Measurements from ENCODE around the gene TLK1. TPM values are rescaled to one million over a fixed set of nuclear protein-coding genes. Genes with fewer than 3 reads are reported as not detected.

TLK1 gene
- total and polyA plus RNA-seq, 2 donors (not counting 1 experiment from before 2014, with no cell fraction given), result 23.5 to 29.9 TPM

DNA sequence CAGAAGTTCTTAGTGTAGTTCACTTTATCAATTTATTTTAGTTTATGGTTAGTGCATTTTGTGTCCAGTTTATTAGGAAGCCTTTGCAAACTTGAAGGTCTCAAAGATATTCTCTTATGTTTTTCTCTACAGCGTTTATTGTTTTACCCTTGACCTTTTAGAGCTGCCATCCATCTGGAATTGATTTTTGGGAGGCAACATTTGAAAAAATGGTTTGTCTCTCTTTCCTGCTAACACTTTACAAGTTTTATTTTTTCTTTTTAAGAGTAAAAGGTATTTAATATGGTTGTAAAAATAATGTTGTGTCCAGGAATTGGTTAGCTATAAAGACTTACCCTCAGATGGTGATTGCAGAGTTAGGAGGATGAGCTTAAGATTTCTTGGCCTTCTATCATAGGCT is 217.7 kb downstream of the TLK1 start:
- H3K27me3 ChIP-seq (ENCODE audit: control insufficient read depth, insufficient read depth, low read length), result no peaks in the 10 kb centered on the region
- no peak overlapping the region for H3K9ac ChIP-seq (ENCODE audit: insufficient read depth, low read length)
- no peak overlapping the region for H2AFZ ChIP-seq (ENCODE audit: low read length)
- H3K27ac ChIP-seq (ENCODE audit: insufficient read depth, low read length), result no peak overlapping the region
- no peak overlapping the region for H3K4me3 ChIP-seq (replicated peaks in 1 of 4; ENCODE audit: control extremely low read depth in 1 of 4, insufficient read depth in 1 of 4, low read depth in 3 of 4, low read length in 4 of 4)
- no peak for TF ChIP-seq CTCF (conservative IDR thresholded peaks at IDR 0.05 in 1 of 2, IDR thresholded peaks at IDR 0.05 in 1 of 2; ENCODE audit: low read depth in 1 of 2, low read length in 2 of 2)
- no peak for TF ChIP-seq EZH2 (IDR thresholded peaks at IDR 0.05; ENCODE audit: low read length, missing control alignments)
- H3K79me2 ChIP-seq (ENCODE audit: control insufficient read depth, insufficient read depth, low read length), result peaks cover 99% of the 10 kb centered on the region
- H3K4me2 ChIP-seq (ENCODE audit: extremely low read depth, insufficient read depth, low read length), result no peak overlapping the region
- H3K36me3 ChIP-seq (ENCODE audit: control insufficient read depth, insufficient read depth, low read length), result no peaks in the 10 kb centered on the region
- H3K4me1 ChIP-seq (ENCODE audit: control insufficient read depth, extremely low read depth, insufficient read depth, low read length), result no peaks in the 10 kb centered on the region
- H3K9me3 ChIP-seq (ENCODE audit: control insufficient read depth, insufficient read depth, low read depth, low read length), result no peaks in the 10 kb centered on the region
- H4K20me1 ChIP-seq (ENCODE audit: control insufficient read depth, extremely low read depth, insufficient read depth, low read length), result peaks cover 5% of the 10 kb centered on the region
- DNase-seq (ENCODE audit: low read depth in 2 of 2), result no peak

DNA sequence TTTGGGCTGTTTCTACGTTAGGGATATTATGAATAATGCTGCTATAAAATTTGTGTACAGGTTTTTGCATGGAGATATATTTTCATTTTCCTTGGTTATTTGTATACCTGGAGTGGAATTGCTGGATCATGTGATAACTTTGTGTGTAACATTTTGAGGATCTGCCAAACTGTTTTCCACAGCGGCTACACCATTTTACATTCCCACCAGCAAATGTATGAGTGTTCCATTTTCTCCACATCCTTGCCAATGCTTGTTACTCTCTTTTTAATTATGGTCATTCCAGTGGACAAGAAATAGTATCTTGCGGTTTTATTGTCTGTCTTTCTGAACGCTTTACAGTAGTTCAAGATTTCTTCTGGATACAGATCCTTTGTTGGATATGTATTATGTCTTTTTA is 218.1 kb downstream of the TLK1 start:
- no peak overlapping the region for H3K4me3 ChIP-seq (replicated peaks in 1 of 4; ENCODE audit: control extremely low read depth in 1 of 4, insufficient read depth in 1 of 4, low read depth in 3 of 4, low read length in 4 of 4)
- no peak for DNase-seq (ENCODE audit: low read depth in 2 of 2)
- no peaks in the 10 kb centered on the region for H3K4me1 ChIP-seq (ENCODE audit: control insufficient read depth, extremely low read depth, insufficient read depth, low read length)
- TF ChIP-seq CTCF (conservative IDR thresholded peaks at IDR 0.05 in 1 of 2, IDR thresholded peaks at IDR 0.05 in 1 of 2; ENCODE audit: low read depth in 1 of 2, low read length in 2 of 2) (no peak), EZH2 (IDR thresholded peaks at IDR 0.05; ENCODE audit: low read length, missing control alignments) (no peak)
- H3K27ac ChIP-seq (ENCODE audit: insufficient read depth, low read length), result no peak overlapping the region
- H3K79me2 ChIP-seq (ENCODE audit: control insufficient read depth, insufficient read depth, low read length), result peaks cover 99% of the 10 kb centered on the region
- H3K9ac ChIP-seq (ENCODE audit: insufficient read depth, low read length), result no peak overlapping the region
- H3K27me3 ChIP-seq (ENCODE audit: control insufficient read depth, insufficient read depth, low read length), result no peaks in the 10 kb centered on the region
- no peak overlapping the region for H3K4me2 ChIP-seq (ENCODE audit: extremely low read depth, insufficient read depth, low read length)
- H3K36me3 ChIP-seq (ENCODE audit: control insufficient read depth, insufficient read depth, low read length), result no peaks in the 10 kb centered on the region
- H4K20me1 ChIP-seq (ENCODE audit: control insufficient read depth, extremely low read depth, insufficient read depth, low read length), result peaks cover 7% of the 10 kb centered on the region
- no peaks in the 10 kb centered on the region for H3K9me3 ChIP-seq (ENCODE audit: control insufficient read depth, insufficient read depth, low read depth, low read length)
- H2AFZ ChIP-seq (ENCODE audit: low read length), result no peak overlapping the region

Other genes starting within 250 kb of the TLK1 start
- 24.4 and 28.2 TPM in 2 replicates for gene GORASP2, start 231.6 kb downstream of the TLK1 start, total RNA-seq
- 220 and 228 TPM in 2 replicates for gene GORASP2, start 231.6 kb downstream of the TLK1 start, polyA plus RNA-seq

All from fibroblast of lung (primary cell).